ENCODE data around the gene CDH2. TPM values are rescaled to one million over a fixed set of nuclear protein-coding genes. Genes with fewer than 3 reads are reported as not detected.
A peak's percentile ranks its signal among the peaks of the same experiment; 100 is the strongest.

CDH2 gene
- total RNA-seq, 1 experiment from 2014 or later = 36.2 TPM

- no peak overlapping the region for H3K27ac ChIP-seq (ENCODE audit: insufficient read length, low read depth, low read length)
- WGBS (ENCODE audit: extremely low coverage, insufficient read length, low lambda C conversion rate) = no CpG with 5 or more reads among the region's 3 CpGs
- peaks cover 20% of the 10 kb centered on the region for H3K4me1 ChIP-seq (ENCODE audit: insufficient read depth, low read length)
- H2BK15ac ChIP-seq (ENCODE audit: low read depth, low read length) = no peak overlapping the region
- Mint-ChIP-seq H3K27ac (peak overlapping the region in 1 of 3 experiments; percentile 7; a peak in 2 of 7 replicates), H3K4me3 (no peak overlapping the region), H3K4me1 (peaks cover 38 to 51% of the 10 kb centered on the region in 2 experiments), H3K27me3 (ENCODE audit: low read depth) (no peaks in the 10 kb centered on the region), H3K9me3 (no peaks in the 10 kb centered on the region), H3K36me3 (ENCODE audit: insufficient read depth in 1 of 3, low read depth in 3 of 3) (no peaks in the 10 kb centered on the region)
- no peak overlapping the region for H3K4ac ChIP-seq (ENCODE audit: low read depth, low read length)
- no peak for DNase-seq
- H3K27me3 ChIP-seq (ENCODE audit: insufficient read depth, low read length) = no peaks in the 10 kb centered on the region
- no peak overlapping the region for H3K4me2 ChIP-seq (ENCODE audit: insufficient read depth, insufficient read length, low read length)
- no peak overlapping the region for H3K9ac ChIP-seq (ENCODE audit: extremely low read depth, insufficient read length, low read length)
- H3K79me1 ChIP-seq (ENCODE audit: insufficient read depth, low read depth, low read length, poor library complexity, severe bottlenecking) = no peaks in the 10 kb centered on the region
- H3K23ac ChIP-seq (ENCODE audit: insufficient read length, low read depth, low read length) = no peak overlapping the region
- TF ChIP-seq, protein P1, sequence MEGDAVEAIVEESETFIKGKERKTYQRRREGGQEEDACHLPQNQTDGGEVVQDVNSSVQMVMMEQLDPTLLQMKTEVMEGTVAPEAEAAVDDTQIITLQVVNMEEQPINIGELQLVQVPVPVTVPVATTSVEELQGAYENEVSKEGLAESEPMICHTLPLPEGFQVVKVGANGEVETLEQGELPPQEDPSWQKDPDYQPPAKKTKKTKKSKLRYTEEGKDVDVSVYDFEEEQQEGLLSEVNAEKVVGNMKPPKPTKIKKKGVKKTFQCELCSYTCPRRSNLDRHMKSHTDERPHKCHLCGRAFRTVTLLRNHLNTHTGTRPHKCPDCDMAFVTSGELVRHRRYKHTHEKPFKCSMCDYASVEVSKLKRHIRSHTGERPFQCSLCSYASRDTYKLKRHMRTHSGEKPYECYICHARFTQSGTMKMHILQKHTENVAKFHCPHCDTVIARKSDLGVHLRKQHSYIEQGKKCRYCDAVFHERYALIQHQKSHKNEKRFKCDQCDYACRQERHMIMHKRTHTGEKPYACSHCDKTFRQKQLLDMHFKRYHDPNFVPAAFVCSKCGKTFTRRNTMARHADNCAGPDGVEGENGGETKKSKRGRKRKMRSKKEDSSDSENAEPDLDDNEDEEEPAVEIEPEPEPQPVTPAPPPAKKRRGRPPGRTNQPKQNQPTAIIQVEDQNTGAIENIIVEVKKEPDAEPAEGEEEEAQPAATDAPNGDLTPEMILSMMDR (conservative IDR thresholded peaks at IDR 0.05) = no peak
- H4K20me1 ChIP-seq (ENCODE audit: control insufficient read depth, insufficient read depth, insufficient read length) = no peaks in the 10 kb centered on the region
- H4K91ac ChIP-seq (ENCODE audit: insufficient read length, low read depth, low read length) = no peak overlapping the region
- H3K56ac ChIP-seq (ENCODE audit: insufficient read length, low read depth, low read length) = no peak overlapping the region
- H2BK5ac ChIP-seq (ENCODE audit: insufficient read length, low read length) = no peak overlapping the region
- no peak overlapping the region for H3K14ac ChIP-seq (ENCODE audit: insufficient read depth, low read length)
- H2BK120ac ChIP-seq (ENCODE audit: low read depth, low read length, poor library complexity, severe bottlenecking) = no peak overlapping the region
- H3K9me3 ChIP-seq (ENCODE audit: control insufficient read depth, low read depth, low read length) = no peaks in the 10 kb centered on the region
- H3K18ac ChIP-seq (ENCODE audit: insufficient read length, low read depth, low read length) = no peak overlapping the region
- no peak overlapping the region for H2AFZ ChIP-seq (ENCODE audit: low read length)
- H3K79me2 ChIP-seq (ENCODE audit: insufficient read depth, low read length) = no peaks in the 10 kb centered on the region
- H3T11ph ChIP-seq (ENCODE audit: low read length) = no peak overlapping the region
- H2AK5ac ChIP-seq (ENCODE audit: insufficient read length, low read length) = no peak overlapping the region
- H4K8ac ChIP-seq (replicated peaks; ENCODE audit: insufficient read length, low read depth, low read length) = no peak overlapping the region
- H2BK20ac ChIP-seq (ENCODE audit: low read depth, low read length, poor library complexity, severe bottlenecking) = no peak overlapping the region
- no peak overlapping the region for H2BK12ac ChIP-seq (ENCODE audit: insufficient read length, low read depth, low read length)
- H3K23me2 ChIP-seq (ENCODE audit: insufficient read length, low read depth, low read length, poor library complexity, severe bottlenecking) = no peaks in the 10 kb centered on the region
- H4K5ac ChIP-seq (ENCODE audit: insufficient read length, low read depth, low read length) = no peak overlapping the region
Measured at GRCh38 chr18:28045880-28046279, 131.1 kb downstream of the CDH2 start.
